C4-2B (cell line): Measurements from ENCODE around the gene GHRH.

Source experiments
- CTCF ChIP-seq: fragments of 450-650 bp; conservative IDR thresholded peaks from 2 replicates; pipeline ENCODE4 v1.5.1; 2017; ENCODE audit warnings: mild to moderate bottlenecking
- ZFX ChIP-seq: fragments of 450-650 bp; IDR thresholded peaks from 2 replicates; pipeline ENCODE4 v1.6.1; 2017

- TF ChIP-seq CTCF (no peak), ZFX (no peak)
Measured at GRCh38 chr20:37261714-37262113, at the start of gene GHRH.
